Right lung (tissue), 5 donors: ENCODE measurements around the gene C2orf15. TPM values are rescaled to one million over a fixed set of nuclear protein-coding genes. Genes with fewer than 3 reads are reported as not detected.
"Not testable (repeated sequence)": the region's sequence is repeated elsewhere in the genome, so short reads cannot be mapped to it uniquely, and the experiment has no call there.

Experiments
- DNase-seq, 2 donors: peaks; one replicate each; pipeline ENCODE4 v3.0.0-alpha.2; 2013
- polyA plus RNA-seq, 5 donors: library from polyadenylated mRNA; unstranded; fragments of 120-200 nt; gene quantifications; one replicate each; pipeline versions ENCODE4 v1.2.1 to v1.2.3, GENCODE V29; 2013; ENCODE audit warnings: inconsistent platforms in 1 of 5, low replicate concordance in 1 of 5; ENCODE audit not compliant: insufficient read length in 5 of 5, insufficient read depth in 1 of 5

The C2orf15 gene
- polyA plus RNA-seq, 5 donors = 5.2 to 8.3 (median 8.1) TPM

GRCh38 chr2:99158599-99158998 is 17.1 kb downstream of the C2orf15 start:
- no peak for DNase-seq

GRCh38 chr2:99159594-99159993 is 18.1 kb downstream of the C2orf15 start:
- no peak for DNase-seq

- DNase-seq = no peak
Measured at GRCh38 chr2:99166218-99166617, 24.7 kb downstream of the C2orf15 start.

DNA sequence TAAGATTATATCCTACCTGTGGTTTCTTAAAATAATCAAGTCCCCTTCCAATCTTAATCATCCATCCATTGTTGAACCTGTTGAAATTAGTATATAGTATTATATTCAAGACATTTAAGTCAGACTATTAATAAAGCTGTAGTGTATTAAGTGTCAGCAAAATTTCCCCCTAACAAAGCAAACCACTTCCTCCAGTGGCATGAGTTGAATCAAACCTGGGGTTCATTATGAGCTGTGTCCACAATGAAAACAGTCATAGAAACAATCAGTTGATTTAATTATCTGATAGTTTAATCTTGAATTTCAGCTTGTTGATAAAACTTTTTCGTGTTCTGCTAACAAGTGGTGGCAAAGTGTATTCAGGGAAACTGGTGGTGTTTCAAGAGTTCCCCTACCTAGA is 28.0 kb downstream of the C2orf15 start:
- no peak for DNase-seq

DNA sequence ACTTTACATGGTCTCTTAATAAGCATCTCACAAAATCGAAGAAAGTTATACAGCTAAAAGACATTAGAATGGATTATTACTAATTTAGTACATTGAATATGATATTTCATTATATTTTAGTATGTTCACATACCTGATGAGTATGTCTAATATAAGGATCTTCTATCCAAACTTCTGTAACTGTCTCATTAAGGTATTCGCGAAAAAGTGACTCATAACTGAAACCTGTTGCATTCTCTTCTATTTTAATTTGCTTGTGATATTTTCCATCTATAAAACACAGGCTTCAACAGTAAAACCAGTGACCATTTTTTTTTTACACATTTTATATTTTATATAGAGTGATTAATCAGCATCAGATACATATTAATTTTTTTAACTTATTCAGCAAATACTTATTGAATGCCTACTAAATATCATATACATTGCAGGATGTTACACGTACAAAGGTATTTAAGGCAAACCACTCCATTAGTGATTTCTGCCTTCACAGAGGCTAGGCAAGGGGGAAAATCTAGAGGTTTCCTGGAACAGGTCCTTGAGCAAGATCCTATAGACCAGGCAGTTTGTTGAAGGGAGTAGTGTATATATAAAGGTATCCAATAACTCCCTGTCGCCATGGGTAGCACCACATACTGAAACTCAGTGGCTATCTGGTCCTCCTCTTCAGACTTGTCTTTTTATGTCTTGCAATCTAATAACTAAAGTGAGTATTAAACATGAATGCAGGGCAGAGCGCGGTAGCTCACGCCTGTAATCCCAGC is 30.1 kb downstream of the C2orf15 start:
- DNase-seq = no peak

- DNase-seq = peak; percentile 91 to 94
Measured at GRCh38 chr2:99180755-99181623, 39.5 kb downstream of the C2orf15 start, which contains the start of the genes MITD1 and MRPL30. Gene MITD1 (minus strand): TSS chr2:99181058. CDS start chr2:99180981, 77 bp downstream. Gene MRPL30 (plus strand): TSS chr2:99181184. CDS start chr2:99186204, 5,020 bp downstream.

DNA sequence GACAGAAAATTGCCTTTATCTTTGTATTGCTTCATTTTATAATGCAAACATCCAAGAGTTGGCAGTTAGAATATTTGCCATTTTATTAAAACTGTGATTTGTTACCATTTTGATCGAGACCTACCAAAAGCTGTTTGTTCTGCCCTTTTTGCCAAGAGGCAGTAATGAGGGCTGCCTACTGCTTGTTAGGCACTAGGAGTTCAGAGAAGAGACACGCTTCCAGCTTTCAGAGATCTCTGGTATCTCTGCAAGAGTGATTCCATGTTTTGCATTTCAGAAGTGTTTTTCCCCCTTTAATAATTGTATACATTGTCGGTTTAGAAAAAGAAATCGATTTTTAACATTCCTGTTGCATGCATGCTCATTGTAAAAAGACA is 40.1 kb downstream of the C2orf15 start:
- DNase-seq = no peak

GRCh38 chr2:99183025-99183424 is 41.5 kb downstream of the C2orf15 start:
- no peak for DNase-seq

DNA sequence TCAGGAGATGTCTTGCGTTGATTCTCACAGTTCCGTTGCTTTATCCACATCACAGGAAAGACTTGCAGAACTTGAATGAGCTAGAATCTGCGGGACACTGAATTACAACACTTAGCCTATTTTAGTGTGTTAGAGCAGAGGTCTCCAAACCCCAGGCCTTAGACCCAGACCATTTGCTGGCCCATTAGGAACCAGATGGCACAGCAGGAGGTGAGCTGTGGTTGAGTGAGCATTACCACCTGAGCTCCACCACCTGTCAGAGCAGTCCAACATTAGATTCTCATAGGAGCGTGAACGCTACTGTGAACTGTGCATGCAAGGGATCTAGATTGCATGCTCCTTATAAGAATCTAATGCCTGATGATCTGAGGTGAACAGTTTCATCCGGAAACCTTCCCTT is 43.3 kb downstream of the C2orf15 start:
- no peak for DNase-seq

- no peak for DNase-seq
Measured at GRCh38 chr2:99187011-99187410, 45.5 kb downstream of the C2orf15 start.

DNA sequence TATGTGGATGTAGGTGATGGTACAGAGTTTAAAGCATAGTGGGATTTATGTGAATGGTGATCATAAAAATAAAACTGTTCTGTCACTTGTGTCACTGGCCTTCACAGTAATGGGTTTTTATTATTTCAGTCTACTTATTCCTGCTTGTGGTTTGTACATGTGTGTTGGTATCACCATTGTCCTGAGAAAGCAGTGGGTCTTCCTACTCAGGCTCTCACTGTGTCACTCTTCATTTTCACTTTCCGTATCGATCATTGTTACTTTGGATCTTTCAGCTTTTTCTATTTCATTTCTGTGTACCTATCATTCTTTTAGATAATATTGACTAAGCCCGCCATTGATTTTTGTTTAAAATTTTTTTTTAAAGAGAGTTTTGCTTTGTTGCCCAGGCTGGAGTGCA is 46.9 kb downstream of the C2orf15 start:
- no peak for DNase-seq

- no peak for DNase-seq
Measured at GRCh38 chr2:99190548-99190947, 49.0 kb downstream of the C2orf15 start.

DNA sequence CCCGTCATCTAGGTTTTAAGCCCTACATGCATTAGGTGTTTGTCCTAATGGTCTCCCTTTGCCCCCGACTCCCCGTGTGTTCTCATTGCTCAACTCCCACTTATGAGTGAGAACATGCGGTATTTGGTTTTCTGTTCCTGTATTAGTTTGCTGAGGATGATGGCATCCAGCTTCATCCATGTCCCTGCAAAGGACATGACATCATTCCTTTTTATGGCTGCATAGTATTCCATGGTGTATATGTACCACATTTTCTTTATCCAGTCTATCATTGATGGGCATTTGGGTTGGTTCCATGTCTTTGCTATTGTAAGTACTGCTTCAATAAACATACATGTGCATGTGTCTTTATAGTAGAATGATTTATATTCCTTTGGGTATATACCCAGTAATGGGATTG is 50.9 kb downstream of the C2orf15 start:
- DNase-seq = not testable (repeated sequence)

DNA sequence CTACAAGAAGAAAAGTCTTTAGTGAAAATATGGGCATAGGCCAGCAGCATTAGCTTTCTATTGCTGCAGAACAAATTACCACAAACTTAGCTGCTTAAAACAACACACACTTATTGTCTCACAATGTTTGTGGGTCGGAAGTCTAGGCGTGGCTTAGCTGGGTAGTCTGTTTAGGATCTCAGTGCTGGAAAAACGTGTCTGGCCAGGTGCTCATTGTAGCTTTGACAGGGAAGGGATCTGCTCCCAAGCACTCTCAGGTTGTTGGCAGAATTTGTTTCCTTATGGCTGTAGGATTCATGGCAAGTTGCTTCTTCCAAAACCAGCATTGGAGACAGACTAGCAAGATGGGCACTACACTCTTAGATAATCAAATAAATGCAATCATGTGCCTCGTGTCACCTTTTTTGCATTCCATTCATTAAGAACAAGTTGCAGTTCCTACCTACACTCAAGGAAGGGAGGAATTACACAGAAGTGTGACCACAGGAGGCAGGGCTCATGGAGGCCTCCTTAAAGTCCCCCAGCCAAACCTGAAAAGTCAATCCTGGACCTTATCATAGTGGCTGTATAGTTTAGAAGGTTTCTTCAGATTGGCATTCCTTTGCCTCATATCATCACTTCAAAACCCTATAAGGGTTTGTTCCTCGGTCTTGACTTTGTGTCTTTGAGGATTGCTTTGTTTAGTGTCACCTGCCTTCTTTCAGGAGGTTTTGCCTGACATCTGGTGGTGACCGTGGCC is 56.8 kb downstream of the C2orf15 start:
- no peak for DNase-seq

- DNase-seq = no peak
Measured at GRCh38 chr2:99200076-99200800, 58.7 kb downstream of the C2orf15 start.

Other genes with a start within 250 kb of the C2orf15 start
- gene CRACDL, start 205.5 kb upstream of the C2orf15 start, polyA plus RNA-seq = 1 to 10 TPM; 3.2 to 7.2 (median 5.3) TPM
- gene TSGA10, start 13.2 kb downstream of the C2orf15 start, polyA plus RNA-seq = 10 to 100 TPM; 10.5 to 19.0 (median 16.0) TPM
- gene LIPT1, start 13.3 kb downstream of the C2orf15 start, polyA plus RNA-seq = 10 to 100 TPM; 15.1 to 21.1 (median 17.4) TPM
- gene MITD1, start 39.4 kb downstream of the C2orf15 start, polyA plus RNA-seq = 10 to 100 TPM; 39.8 to 65.9 (median 58.2) TPM
- gene MRPL30, start 39.5 kb downstream of the C2orf15 start, polyA plus RNA-seq = 10 to 100 TPM; 42.2 to 63.6 (median 55.3) TPM
- gene LYG2, start 114.0 kb downstream of the C2orf15 start, polyA plus RNA-seq = under 1 TPM; 0.34 to 0.80 (median 0.64) TPM
- 1 to 10 TPM; 1.7 to 3.4 (median 2.5) TPM for gene LYG1, start 159.5 kb downstream of the C2orf15 start, polyA plus RNA-seq
- gene TXNDC9, start 194.6 kb downstream of the C2orf15 start, polyA plus RNA-seq = 10 to 100 TPM; 33.5 to 48.9 (median 36.4) TPM
- gene EIF5B, start 195.7 kb downstream of the C2orf15 start, polyA plus RNA-seq = 10 to 100 TPM; 56.7 to 69.3 (median 64.3) TPM